HG02970 (cell line): ENCODE data around the gene TMEM131.
"Not testable (repeated sequence)": the region's sequence is repeated elsewhere in the genome, so short reads cannot be mapped to it uniquely, and the experiment has no call there.

ENCODE experiments used
- ATAC-seq: cut with Tn5 transposase; IDR thresholded peaks from one replicate; pipeline ENCODE4 v1.9.1; 2021; ENCODE audit warnings: mild to moderate bottlenecking, moderate library complexity, moderate number of reproducible peaks; ENCODE audit not compliant: unreplicated experiment, low FRiP score

TMEM131 gene

DNA sequence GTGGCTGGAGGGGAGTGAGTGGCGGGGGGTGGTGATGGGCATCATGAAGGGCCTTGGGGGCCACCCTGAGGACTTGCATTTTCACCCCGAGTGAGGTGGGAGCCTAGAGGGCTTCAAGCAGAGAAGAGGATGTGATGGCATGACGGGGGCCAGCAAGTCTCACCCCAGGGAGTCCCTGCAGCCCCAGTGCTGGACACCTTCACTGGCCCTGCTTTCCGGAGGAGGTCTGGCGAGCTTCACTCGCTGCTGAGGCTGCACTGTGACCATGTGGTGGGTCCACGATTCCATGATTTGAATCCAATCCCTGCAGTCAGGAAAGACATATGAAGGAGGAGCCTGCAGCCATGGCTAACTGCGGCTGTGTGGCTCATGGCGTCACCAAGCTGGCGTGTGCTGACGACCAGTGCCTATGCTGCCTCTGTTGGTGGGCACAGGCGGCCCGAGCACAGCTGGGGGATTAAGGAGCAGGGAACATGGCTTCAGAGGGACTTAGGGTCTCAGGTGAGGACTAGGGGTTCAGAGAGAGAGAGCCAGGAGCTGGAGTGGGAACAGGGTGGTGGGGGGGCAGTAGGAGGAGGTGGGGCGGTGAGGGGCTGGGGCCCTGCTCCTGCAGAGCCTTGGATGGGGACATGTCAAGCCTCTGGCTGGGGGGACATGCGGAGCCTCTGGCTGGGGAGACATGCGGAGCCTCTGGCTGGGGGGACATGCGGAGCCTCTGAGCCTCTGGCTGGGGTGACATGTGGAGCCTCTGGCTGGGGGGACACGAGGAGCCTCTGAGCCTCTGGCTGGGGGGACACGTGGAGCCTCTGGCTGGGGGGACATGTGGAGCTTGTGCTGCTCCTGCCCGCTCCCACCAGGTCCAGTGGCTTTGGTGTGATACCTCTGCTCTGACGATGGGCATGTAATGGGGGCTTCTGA lies 278.8 kb downstream of the TMEM131 start:
- ATAC-seq = no peak

GRCh38 chr2:97715951-97716694 lies 279.6 kb downstream of the TMEM131 start:
- no peak for ATAC-seq

- ATAC-seq = no peak
These were observed 280.6 kb downstream of the TMEM131 start for GRCh38 chr2:97714950-97715652.

DNA sequence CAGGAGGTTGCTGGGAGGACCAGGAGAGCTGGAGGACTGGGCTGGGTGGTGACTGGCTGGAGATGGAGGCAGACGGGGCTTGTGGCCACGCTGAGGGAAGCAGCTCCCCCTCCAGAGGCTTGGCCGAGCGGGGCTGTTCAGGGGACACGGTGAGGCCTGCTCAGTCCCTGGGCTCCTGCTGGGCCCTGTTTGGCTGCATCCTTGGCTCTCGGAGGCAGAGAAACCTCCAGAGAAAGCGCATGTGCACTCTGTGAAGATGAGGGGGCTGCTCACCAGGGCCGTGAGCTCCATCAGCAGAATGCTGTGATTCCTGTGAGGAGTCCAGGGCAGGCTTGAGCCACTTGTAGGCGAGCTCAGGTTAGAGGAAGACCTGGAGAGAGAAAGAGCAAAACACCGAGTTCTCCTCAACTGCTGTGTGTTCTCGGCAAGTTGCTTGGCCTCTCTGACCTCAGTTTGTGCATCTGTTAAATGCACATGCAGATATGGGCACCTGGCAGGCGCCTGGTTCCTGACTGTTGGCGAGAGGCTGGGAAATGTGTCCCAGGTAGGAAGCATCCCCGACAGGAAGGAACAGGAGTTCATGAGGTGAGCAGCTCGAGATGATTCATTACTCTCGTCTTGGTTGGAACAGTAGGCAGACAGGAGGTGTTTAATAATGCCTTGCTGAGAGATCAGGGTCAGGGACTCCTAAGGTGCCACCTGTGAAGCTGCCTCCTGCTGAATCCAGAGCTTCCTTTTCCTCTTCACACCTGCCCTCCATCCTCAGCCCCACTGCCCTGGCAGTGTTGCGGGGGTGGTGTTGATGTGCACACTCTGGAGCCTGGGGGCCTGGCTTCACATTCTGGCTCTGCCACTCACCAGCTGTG lies 281.4 kb downstream of the TMEM131 start:
- no peak for ATAC-seq

- ATAC-seq = no peak
These were observed 282.3 kb downstream of the TMEM131 start, which contains the start of gene ZAP70 for GRCh38 chr2:97713296-97714083. TSS of gene ZAP70 (plus strand) at chr2:97713576. CDS start at chr2:97724037, 10,461 bp downstream.

DNA sequence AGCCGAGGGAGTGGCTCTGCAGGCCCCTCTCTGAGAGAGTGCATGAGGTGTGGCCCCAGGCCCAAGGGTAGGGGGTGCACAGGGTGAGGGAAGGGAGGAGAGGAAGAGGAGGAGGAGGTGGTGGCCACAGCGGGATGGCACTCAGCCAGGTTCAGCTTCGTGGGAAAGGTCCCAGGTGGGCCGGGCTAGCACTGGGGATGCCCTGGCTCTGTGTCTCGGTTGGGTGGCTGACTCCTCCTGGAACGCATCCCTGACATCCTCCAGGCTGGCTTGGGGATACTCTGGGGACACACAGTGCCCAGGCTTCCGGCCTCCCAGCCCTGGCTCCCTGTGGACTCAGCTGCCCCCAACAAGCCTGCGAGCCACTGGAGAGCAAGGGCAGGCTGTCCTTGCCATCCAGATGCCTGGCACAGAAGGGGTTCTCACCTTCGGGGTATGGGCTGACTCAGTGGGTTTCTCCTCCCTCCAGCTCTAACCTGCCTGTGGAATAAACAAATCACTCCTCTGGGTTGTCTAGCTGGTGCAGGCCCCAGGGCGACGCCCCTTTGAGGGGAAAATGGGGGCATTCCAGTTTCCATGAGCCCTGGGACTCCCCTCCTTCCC lies 283.0 kb downstream of the TMEM131 start:
- ATAC-seq = no peak

GRCh38 chr2:97712175-97712574 lies 283.6 kb downstream of the TMEM131 start:
- ATAC-seq = not testable (repeated sequence)

DNA sequence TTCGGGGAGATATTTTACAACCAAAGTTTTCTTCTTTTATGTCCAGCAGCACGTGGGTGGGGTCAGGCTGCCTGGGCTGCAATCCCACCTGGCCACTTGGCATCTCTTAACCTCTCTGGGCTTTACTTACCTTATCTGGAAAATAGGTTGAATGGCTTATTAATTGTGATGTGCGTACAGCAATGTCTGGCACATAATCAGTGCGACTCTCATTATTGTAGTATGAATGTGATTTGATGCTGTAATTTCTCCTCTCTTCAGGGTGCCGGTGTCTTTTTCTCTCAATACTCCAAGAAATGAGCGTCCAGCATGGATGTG lies 284.4 kb downstream of the TMEM131 start:
- ATAC-seq = no peak

- ATAC-seq = no peak
These were observed 287.1 kb downstream of the TMEM131 start for GRCh38 chr2:97708608-97709007.

DNA sequence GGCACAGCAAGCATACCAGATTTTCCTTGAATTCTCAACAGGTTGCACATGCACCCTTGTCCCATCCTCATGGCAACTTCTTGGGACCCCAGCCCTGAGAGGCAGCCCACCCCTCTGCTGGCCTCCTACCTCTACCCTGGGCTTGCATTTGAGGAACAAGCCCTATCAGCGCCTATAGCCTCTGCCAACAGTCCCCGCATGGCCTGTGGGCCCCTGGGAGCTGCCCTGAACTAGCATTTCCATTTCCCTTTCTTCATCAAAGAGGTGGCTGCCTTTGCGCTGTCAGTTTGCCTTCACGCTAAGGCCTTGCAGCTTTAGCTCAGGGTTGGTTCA lies 287.7 kb downstream of the TMEM131 start:
- no peak for ATAC-seq

GRCh38 chr2:97707362-97708047 lies 288.2 kb downstream of the TMEM131 start:
- ATAC-seq = no peak

DNA sequence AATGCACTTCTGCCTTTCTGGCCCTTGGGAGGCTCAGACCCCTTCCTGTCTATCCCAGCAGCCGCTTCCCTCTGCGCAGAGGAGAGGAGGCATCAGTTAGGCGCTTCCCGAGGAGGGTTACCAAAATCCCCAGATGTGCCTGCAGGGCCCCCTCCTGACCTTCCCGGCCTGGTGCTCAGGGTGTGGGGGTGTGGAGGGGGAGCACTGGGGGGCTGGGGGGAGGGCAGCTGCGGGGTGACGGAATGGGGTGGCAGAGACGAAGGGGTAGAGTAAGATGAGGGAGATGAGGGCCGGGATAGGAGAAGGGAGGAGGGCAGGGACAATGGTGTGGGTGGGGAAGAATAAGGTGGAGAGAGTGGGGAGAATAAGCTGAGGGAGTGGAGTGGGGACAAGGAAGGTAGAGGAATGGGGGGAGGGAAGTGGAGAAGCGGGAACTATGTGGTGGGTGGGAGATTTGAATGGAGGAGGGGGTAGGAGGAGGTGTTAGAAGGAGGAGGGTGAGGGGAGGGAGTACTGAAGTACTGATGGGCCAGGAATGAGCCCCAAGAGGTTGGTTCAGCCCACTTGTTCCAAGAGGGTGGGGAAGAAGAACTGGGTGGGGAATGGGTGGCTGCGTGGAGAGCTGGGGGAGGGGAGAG lies 288.9 kb downstream of the TMEM131 start:
- ATAC-seq = no peak
